Transverse colon (tissue), 4 donors: ENCODE results near the gene IP6K3.

ENCODE experiments used
- CTCF ChIP-seq, 5 experiments: fragments of 200-600 bp in 3 of 5; fragments of 450-650 bp in 2 of 5; sonication (generic) in 3 of 5; IDR thresholded peaks; 1 replicate in 2 of 5; 2 replicates in 3 of 5; pipeline ENCODE4 v1.5.1; 2016 to 2017; ENCODE audit warnings: antibody characterized with exemption in 5 of 5, inconsistent platforms in 3 of 5, mild to moderate bottlenecking in 2 of 5, moderate library complexity in 1 of 5
- POLR2A ChIP-seq: fragments of 450-650 bp; IDR thresholded peaks from one replicate; pipeline ENCODE4 v1.6.1; 2016; ENCODE audit warnings: antibody characterized with exemption, mild to moderate bottlenecking, moderate library complexity
- POLR2AphosphoS5 ChIP-seq, 3 donors: sonication (generic); formaldehyde crosslinking; IDR thresholded peaks; one replicate each; pipeline ENCODE4 v1.6.1; 2016; ENCODE audit warnings: antibody characterized with exemption in 3 of 3

DNA sequence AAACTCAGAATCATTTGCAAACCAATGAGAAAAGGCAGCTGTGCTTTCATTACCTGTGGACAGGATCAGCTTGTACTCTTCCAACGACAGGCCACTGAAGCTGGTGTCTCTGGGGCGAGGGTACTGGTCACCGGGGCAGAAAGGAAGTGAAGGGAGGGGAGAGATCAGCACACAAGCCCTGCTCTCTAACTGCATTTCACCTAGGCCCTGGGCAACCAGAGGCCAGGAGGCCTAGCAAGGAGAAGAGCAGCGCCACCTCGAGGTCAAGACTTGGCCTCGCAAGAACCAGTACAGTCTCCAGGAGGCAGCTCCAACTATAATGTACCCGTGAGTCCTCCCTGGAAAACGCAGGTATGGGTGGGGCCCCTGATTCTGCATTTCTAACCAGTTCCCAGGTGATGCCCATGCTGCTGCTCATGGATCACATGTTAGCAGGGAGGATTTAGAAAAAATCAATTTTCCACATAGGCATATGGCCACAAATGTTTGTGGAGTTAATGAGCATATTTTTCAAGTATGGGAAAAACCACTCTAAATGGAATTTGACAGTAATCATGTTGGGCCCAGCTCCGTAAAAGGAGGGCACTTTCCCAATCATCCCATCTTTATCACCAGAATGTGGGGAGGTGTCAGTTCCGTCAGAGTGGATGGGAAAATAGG is 46.2 kb downstream of the IP6K3 start:
- TF ChIP-seq POLR2AphosphoS5 (IDR thresholded peaks at IDR 0.05) (no peak), CTCF (IDR thresholded peaks at IDR 0.05) (peak; percentile 56 to 75 (median 74)), POLR2A (no peak)
